ENCODE results near the gene FNDC3B.

FNDC3B gene

GRCh38 chr3:172154768-172155664 is 115.6 kb downstream of the FNDC3B start:
- no peak for DNase-seq

- DNase-seq: no peak
Observed at GRCh38 chr3:172155897-172156585, 116.7 kb downstream of the FNDC3B start.

GRCh38 chr3:172156586-172156955 is 117.2 kb downstream of the FNDC3B start:
- no peak for DNase-seq

- DNase-seq: no peak
Observed at GRCh38 chr3:172157564-172158258, 118.3 kb downstream of the FNDC3B start.

GRCh38 chr3:172158741-172159140 is 119.4 kb downstream of the FNDC3B start:
- DNase-seq: no peak

GRCh38 chr3:172159376-172159775 is 120.0 kb downstream of the FNDC3B start:
- peak; percentile 5 for DNase-seq

GRCh38 chr3:172159962-172160538 is 120.7 kb downstream of the FNDC3B start:
- peak; percentile 61 for DNase-seq

GRCh38 chr3:172161133-172161789 is 121.9 kb downstream of the FNDC3B start:
- DNase-seq: no peak

- DNase-seq: no peak
Observed at GRCh38 chr3:172161959-172162358, 122.6 kb downstream of the FNDC3B start.

GRCh38 chr3:172163320-172163719 is 123.9 kb downstream of the FNDC3B start:
- DNase-seq: no peak

GRCh38 chr3:172164620-172165362 is 125.4 kb downstream of the FNDC3B start:
- DNase-seq: no peak

GRCh38 chr3:172166261-172166660 is 126.9 kb downstream of the FNDC3B start:
- no peak for DNase-seq

- DNase-seq: no peak
Observed at GRCh38 chr3:172166890-172167289, 127.5 kb downstream of the FNDC3B start.

GRCh38 chr3:172167892-172168648 is 128.7 kb downstream of the FNDC3B start:
- DNase-seq: no peak

- no peak for DNase-seq
Observed at GRCh38 chr3:172170073-172170709, 130.8 kb downstream of the FNDC3B start.

- DNase-seq: no peak
Observed at GRCh38 chr3:172170841-172171240, 131.5 kb downstream of the FNDC3B start.

- no peak for DNase-seq
Observed at GRCh38 chr3:172171396-172172075, 132.2 kb downstream of the FNDC3B start.

GRCh38 chr3:172173316-172174254 is 134.2 kb downstream of the FNDC3B start:
- no peak for DNase-seq
